HG03442 (cell line): ENCODE measurements around the gene ANO4.
"Not testable (repeated sequence)": the region's sequence is repeated elsewhere in the genome, so short reads cannot be mapped to it uniquely, and the experiment has no call there.

Source experiments
- ATAC-seq: cut with Tn5 transposase; IDR thresholded peaks from one replicate; pipeline ENCODE4 v1.9.1; 2021; ENCODE audit warnings: mild to moderate bottlenecking, moderate library complexity; ENCODE audit not compliant: unreplicated experiment

Gene ANO4

DNA sequence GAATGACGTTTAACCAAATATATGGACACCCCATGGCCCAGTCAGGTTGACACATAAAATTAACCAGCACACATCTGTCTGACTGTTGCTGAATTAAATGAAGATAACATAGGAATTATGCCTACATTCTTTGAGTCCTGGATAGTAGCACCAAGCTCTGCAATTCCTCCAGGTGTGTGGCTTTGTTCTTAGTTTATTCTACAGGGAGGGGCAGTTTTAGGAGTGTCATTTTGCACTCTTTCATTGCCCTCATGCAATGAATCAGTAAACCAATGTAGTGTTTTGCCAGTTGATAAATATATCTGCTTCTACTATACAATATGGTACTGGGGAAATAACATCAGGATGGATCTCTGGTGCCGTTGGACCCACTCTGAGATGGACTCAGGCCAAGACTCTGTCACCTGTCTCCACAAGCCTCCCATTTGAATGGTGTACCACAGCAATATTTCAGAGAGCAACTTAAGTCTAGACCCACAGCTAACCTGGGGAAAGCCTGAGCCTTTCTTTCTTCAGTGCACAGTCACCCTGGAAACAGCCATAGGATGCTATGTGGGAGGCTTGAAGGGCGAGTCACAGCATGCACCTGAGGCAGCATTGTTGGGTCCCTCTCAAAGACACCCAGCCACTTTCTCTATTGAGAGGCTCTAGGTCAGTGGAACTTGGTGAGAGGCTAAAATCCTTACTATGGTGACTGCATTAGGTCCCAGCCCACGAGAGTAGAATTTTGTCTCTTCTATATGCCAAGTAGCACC is 73.2 kb downstream of the ANO4 start:
- ATAC-seq = no peak

- no peak for ATAC-seq
Observed at GRCh38 chr12:100868487-100868886, 73.9 kb downstream of the ANO4 start.

DNA sequence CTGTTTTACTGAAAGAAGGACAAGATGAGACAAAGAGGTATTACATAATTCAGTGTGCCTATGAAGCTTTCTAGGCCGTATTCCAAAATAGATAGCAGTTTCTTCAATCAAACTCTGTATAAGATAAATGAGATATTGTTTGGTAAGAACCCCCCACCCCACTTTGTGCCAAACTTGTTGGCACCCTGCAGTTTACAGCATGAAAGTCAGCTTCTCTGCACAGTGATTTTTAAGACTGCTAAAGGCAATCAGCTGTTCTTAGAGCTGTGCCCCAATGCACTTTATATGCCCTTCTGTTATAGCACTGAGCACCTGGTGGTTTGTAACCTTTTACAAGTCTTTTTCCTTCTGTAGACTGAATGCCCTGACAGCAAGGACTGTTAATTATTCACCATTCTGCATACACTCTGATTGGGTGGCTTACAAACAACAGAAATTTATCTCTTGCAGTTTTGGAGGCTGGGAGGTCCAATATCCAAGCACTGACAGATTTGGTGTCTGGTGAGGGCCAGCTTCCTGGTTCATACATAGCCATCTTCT is 76.7 kb downstream of the ANO4 start:
- ATAC-seq = no peak

DNA sequence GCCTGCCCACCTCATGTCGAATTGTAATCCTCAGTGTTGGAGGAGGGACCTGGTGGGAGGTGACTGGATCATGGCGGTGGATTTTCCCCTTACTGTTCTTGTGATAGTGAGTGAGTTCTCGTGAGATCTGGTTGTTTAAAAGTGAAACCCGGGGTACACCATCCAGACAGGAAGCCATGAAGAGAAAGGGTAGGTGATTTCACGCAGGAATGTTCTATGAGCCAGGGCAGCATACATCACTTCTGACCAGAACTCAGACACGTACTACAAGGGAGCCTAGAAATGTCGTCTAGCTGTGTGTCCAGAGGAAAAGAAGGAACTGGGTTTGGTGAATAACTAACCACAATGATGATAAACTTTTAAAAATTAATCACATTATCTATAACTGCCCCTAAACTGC is 80.6 kb downstream of the ANO4 start:
- ATAC-seq = no peak

DNA sequence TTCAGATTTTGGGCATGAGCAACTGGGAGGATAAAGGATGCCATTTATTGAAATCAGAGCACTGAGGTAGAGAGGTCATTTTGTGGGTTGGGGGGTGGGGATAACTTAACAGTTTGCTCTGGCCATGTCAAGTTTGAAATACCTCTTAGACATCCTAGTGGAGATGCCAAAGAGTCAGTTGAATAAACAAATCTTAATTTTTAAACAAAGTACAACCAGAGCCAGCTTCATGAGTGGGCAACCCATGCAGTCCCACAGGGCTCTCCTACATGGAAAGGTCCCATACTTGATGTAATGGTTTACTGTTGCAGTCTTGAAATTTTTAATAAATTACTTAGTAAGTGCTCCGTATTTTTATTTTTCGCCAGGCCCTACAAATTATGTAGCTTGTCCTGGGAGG is 81.2 kb downstream of the ANO4 start:
- ATAC-seq = no peak

- ATAC-seq = no peak
Observed at GRCh38 chr12:100877776-100878175, 83.2 kb downstream of the ANO4 start.

DNA sequence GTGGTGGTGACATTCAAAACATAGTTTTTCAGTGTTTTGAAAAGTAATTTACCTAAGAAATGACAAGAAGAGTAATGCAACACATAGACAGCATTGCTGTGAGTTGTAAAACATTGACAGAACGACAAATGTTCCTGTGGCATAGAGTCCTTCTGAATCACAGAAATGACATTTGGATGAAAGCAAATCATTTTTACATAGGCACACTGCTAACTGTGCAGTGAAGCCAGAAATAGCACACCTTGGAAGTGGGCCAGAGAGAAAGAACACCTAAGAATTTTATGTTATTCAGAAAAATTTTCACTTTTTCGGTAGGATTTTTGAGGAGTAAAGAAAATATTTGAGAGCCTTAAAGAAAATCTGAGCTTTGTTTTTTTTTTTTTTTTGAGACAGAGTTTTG is 100.6 kb downstream of the ANO4 start:
- no peak for ATAC-seq

GRCh38 chr12:100896192-100896591 is 101.6 kb downstream of the ANO4 start:
- ATAC-seq = no peak

- no peak for ATAC-seq
Observed at GRCh38 chr12:100897240-100897639, 102.7 kb downstream of the ANO4 start.

GRCh38 chr12:100899301-100899700 is 104.7 kb downstream of the ANO4 start:
- ATAC-seq = no peak

- ATAC-seq = no peak
Observed at GRCh38 chr12:100900808-100901207, 106.2 kb downstream of the ANO4 start.

DNA sequence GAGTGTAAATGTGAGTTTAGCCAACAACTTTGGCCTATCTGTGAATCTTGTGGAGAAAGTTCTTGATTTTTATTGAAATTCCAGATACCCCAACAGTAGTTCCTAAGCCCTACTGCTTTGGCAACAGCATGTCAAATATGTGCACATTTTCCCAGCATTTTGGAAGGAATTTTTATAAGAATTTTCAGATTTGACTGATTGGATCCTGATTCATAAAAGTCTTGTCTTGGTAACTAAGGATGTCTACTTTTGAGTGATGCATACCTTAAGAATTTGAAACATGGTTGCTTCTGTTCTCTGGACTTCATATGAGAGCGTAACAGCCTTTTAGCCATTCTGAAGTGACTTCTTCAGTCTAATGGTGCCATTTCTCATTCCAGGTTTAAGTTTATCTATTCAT is 106.7 kb downstream of the ANO4 start:
- no peak for ATAC-seq

DNA sequence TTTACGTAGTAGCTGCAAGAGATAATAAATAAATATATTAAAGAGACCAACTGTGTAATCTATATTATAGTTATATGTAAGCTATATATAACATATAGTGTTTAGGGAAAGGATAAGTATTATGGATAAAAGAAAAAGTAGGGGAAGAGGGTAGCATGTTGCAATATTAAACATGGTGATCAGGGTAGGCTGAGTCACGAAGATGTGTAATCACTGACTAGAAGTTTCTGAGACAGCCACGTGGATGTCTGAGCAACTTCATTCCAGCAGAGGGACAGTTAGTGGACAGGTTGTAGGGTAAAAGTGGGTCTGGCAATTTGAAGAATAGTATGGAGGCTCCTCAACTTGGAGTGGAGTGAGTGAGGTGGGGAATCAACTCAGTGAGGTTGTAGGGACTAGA is 109.7 kb downstream of the ANO4 start:
- ATAC-seq = no peak

- ATAC-seq = no peak
Observed at GRCh38 chr12:100908501-100908900, 113.9 kb downstream of the ANO4 start.

GRCh38 chr12:100913872-100914592 is 119.5 kb downstream of the ANO4 start:
- no peak for ATAC-seq

- no peak for ATAC-seq
Observed at GRCh38 chr12:100919116-100919515, 124.5 kb downstream of the ANO4 start.

DNA sequence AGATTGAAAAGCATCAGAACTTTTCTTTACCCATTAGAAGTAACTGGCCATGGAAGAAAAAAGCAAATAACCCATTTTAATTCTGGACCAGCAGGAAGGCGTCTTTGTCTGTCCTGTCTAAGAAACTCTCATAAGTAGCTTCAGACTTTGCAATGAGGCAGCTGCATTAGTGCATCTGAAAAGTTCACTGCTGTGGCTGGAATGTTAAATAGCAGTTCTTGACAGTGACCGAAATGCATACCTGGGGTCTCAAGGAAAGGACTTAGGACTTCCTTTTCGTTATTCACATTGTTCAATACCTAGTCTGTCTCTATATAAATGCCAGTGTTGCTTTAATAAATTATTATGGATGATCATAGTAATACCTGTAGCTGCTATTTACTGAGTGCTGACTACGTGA is 125.9 kb downstream of the ANO4 start:
- ATAC-seq = no peak

- ATAC-seq = no peak
Observed at GRCh38 chr12:100926669-100927248, 132.2 kb downstream of the ANO4 start.

GRCh38 chr12:100927826-100928225 is 133.2 kb downstream of the ANO4 start:
- ATAC-seq = no peak

DNA sequence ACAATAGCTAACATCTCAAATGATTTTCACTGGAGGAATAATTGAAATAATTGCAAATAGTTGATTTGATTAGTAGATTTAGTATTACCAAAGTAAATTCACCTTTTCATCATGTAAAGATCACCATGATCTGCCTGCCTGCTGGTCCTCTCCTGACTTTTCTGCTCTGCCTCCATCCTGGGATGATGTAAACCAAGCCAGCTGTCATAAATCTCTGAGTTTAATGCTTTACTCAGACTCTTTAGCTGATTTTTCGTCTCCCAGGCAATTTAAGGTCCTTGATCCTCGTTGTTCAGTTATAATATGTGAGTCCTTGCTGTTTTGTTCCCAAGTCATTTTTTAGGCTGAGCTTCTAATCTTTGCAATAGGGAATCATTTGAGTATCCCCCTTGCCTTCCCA is 138.0 kb downstream of the ANO4 start:
- no peak for ATAC-seq

DNA sequence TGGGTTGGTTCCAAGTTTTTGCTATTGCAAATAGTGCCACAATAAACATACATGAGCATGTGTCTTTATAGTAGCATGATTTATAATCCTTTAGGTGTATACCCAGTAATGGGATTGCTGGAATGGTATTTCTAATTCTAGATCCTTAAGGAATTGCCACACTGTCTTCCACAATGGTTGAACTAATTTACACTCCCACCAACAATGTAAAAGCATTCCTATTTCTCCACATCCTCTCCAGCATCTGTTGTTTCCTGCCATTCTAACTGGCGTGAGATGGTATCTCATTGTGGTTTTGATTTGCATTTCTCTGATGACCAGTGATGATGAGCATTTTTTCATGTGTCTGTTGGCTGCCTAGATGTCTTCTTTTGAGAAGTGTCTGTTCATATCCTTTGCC is 139.0 kb downstream of the ANO4 start:
- ATAC-seq = not testable (repeated sequence)

DNA sequence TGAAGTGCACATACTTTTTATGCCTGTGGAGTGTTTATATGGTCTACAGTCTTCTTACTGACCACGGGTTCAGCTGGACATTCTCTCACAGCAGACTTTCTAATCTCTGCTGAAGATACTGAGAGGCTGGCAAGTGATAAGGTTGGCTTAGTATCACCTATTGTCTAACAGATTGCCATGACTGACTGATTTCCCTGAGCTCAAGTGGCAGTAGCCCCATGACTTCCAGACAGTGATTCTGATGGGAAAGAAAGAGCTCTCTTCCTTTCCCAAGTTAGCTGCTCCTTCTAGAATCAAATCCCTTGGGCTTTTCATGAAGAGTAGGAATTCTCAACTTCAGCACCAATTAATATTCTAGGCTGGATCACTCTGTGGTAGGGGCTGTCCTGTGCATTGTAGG is 141.4 kb downstream of the ANO4 start:
- no peak for ATAC-seq
